ENCODE results near the gene MAML3.
"Not testable (repeated sequence)": the region's sequence is repeated elsewhere in the genome, so short reads cannot be mapped to it uniquely, and the experiment has no call there.

The MAML3 gene

DNA sequence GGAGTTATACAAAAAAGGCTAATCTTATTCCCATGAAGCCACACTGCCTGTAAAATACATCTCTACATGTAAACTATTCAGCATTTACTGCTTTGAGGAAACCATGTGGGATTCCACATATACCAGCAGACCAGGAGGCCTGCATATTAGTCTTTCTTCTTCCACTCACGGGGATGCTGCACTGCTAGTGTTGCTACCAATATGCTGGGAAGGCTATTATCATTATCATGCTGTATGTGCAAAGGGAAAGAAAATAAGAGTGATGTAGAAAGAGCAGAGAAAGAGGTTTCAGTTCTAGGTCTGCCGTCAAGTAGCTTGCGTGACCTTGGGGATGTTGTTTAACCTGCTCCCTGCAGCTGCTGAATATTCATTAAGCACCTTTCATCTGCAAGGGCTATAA lies 427.4 kb downstream of the MAML3 start:
- no peak for DNase-seq (ENCODE audit: low read depth in 2 of 2)

- no peak for DNase-seq (ENCODE audit: low read depth in 2 of 2)
Observed at GRCh38 chr4:139725236-139725635, 428.7 kb downstream of the MAML3 start.

GRCh38 chr4:139721789-139722188 lies 432.2 kb downstream of the MAML3 start:
- no peak for DNase-seq (ENCODE audit: low read depth in 2 of 2)

GRCh38 chr4:139720806-139721205 lies 433.2 kb downstream of the MAML3 start:
- no peak for DNase-seq (ENCODE audit: low read depth in 2 of 2)

- DNase-seq (ENCODE audit: low read depth in 2 of 2) = no peak
Observed at GRCh38 chr4:139719381-139720101, 434.4 kb downstream of the MAML3 start.

GRCh38 chr4:139718833-139719232 lies 435.2 kb downstream of the MAML3 start:
- DNase-seq (ENCODE audit: low read depth in 2 of 2) = no peak

- DNase-seq (ENCODE audit: low read depth in 2 of 2) = no peak
Observed at GRCh38 chr4:139718358-139718757, 435.6 kb downstream of the MAML3 start.

- DNase-seq (ENCODE audit: low read depth in 2 of 2) = no peak
Observed at GRCh38 chr4:139715746-139716391, 438.1 kb downstream of the MAML3 start.

DNA sequence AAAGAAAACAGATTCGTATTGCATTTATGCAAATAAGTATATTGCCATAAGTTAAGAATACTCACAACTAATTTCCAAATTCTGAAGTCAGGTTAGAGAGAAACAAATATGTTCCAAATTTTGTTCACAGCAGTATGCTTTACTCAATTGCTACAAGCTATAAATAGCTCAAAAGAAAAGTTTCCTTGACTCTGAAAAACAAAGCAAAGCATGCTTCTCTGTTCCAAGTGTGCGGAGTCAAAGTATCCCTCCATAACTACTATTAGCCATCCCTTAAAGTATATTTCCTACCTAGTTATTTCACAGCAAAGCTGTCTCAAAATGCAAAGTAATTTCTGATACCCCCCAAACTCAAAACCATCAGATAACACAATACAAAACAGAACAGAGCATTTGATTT lies 441.1 kb downstream of the MAML3 start:
- no peak for DNase-seq (ENCODE audit: low read depth in 2 of 2)

DNA sequence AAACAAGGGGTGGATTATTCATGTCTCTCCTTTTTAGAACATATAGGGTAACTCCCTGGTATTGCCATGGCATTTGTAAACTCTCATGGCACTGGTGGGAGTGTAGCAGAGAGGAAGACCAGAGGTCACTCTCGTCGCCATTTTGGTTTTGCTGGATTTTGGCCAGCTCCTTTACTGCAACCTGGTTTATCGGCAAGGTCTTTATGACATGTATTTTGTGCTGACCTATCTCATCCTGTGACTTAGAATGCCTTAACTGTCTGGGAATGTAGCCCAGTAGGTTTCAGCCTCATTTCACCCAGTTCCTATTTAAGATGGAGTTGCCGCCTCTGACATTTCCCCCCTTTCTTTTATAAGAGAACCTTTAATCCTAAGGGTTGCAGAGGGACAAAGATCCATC lies 442.5 kb downstream of the MAML3 start:
- DNase-seq (ENCODE audit: low read depth in 2 of 2) = no peak

DNA sequence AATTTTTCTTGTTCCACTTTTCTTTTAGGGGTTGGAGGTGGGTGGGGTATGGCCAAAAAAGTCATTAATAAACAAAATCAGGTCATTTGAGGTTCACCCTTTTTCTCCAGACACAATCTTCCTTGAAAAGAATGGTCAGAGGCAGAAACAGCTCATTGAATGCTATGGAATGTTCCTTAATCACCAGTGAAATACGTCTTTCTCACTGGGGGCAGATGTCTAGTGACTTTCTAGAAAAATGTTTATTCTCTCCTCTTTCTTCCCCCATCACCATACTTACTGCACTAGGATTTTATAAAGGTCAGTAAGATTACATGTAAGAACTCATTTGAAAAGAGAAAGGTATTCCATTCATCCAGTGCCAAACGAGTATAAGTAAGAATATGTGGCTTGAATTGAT lies 443.9 kb downstream of the MAML3 start:
- DNase-seq (ENCODE audit: low read depth in 2 of 2) = no peak

- DNase-seq (ENCODE audit: low read depth in 2 of 2) = no peak
Observed at GRCh38 chr4:139709660-139710059, 444.3 kb downstream of the MAML3 start.

DNA sequence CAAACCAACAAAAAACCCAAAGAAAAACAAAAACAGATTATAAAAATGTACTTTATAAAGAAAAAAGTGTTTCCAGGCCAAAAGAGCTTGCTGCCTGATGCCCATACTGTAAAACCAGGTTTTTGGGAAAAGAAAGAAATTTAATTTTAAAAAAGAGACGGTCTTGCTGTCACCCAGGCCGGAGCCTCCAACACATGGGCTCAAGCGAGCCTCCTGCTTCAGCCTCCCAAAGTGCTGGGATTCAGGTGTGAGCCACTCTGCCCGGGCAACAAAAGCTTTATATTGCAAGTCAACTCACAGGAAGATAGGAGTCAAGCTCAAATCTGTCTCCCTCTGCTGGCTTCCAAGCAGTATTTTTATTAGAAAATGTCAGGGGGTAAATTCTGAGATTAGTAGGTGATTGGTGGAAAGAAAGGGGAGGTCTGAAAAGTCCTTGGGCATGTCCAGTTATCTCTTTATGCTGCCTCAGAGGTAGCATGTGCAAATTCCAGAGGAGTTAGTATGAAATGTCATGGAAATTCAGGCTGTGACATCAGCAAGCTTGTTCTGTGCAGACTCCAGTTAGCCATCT lies 449.0 kb downstream of the MAML3 start:
- no peak for DNase-seq (ENCODE audit: low read depth in 2 of 2)

DNA sequence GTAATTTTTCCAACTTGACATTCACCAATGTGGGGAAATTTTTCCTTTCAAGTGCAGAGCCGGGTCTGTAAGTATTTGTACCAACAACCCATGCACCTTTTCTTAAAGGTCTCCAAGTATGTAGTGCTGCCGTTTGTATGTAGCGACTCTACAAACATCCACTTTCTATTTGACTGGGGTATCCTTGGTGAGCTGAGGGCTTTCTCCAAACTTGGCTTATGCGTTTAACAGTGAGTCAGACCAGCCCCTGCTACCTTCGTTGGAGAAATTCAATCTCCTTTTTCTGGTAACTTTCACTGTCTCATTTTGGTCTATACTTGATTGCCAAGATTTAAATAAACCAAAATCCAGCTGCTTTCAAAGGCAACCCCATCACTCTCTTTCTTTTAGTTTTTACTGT lies 453.4 kb downstream of the MAML3 start:
- DNase-seq (ENCODE audit: low read depth in 2 of 2) = no peak

- not testable (repeated sequence) for DNase-seq (ENCODE audit: low read depth in 2 of 2)
Observed at GRCh38 chr4:139698167-139698925, 455.6 kb downstream of the MAML3 start.

DNA sequence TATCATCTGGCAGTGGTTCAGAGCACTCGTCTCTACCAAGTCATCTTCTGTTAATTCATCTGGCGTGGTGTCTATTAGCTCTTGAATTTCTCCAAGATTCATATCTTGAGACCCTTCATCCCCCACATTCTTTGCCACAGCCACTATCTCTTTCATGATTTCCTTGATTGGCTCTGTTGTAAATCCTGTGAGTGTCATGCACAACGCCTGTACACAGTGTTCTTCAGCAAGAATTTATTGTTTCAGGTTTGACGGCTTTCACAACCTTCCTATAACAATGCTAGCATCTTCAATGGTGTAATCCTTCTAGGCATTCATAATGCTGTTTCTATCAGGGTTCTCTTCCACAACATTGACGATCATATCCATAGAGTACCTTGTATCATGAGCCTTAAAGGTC lies 457.5 kb downstream of the MAML3 start:
- DNase-seq (ENCODE audit: low read depth in 2 of 2) = no peak

DNA sequence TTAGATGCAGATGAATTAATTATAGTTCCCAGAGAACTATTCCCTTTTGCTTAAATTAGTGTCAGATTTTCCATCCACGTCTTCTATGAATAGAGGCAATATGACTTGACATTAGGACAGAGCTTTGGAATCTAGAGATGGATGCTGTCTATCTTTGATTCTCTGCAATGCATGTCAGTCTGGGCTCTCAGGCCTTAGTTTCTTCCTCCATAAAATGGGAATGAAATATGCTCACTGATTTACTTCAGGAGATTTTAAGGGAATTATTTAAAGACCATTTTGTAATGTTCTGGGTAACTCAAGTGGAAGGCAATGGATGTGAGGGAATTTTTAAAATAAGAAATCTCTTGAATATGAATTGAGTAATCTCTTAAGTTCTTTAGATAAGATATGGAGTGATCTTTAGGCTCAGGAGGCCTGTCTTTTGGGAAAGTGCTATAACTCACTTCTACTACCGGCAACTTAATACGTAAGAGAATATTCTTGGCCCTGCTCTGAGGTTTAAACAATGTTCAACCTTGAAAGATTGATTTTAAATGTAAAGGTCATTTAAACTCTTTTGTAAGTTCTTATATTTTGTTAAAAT lies 459.4 kb downstream of the MAML3 start:
- no peak for DNase-seq (ENCODE audit: low read depth in 2 of 2)

- DNase-seq (ENCODE audit: low read depth in 2 of 2) = no peak
Observed at GRCh38 chr4:139692309-139693012, 461.5 kb downstream of the MAML3 start.

DNA sequence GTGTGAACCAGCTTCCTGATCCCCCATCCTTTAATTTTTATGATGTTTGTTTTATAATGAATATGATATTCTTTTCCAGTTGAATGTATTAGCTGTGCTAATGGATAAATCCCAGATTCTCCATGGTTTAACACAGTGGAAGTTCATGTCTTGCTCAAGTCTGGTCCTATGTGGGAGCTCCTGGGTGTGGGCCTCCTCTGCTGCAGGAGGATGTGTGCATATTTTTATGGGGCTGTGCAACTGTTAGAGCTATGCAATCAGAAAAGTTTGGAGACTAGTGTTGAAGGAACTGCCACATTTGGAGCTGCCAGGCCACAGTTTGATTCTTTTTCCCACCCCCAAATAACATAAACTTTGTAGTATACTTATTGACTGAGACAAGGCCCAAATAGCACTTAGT lies 463.6 kb downstream of the MAML3 start:
- DNase-seq (ENCODE audit: low read depth in 2 of 2) = no peak

DNA sequence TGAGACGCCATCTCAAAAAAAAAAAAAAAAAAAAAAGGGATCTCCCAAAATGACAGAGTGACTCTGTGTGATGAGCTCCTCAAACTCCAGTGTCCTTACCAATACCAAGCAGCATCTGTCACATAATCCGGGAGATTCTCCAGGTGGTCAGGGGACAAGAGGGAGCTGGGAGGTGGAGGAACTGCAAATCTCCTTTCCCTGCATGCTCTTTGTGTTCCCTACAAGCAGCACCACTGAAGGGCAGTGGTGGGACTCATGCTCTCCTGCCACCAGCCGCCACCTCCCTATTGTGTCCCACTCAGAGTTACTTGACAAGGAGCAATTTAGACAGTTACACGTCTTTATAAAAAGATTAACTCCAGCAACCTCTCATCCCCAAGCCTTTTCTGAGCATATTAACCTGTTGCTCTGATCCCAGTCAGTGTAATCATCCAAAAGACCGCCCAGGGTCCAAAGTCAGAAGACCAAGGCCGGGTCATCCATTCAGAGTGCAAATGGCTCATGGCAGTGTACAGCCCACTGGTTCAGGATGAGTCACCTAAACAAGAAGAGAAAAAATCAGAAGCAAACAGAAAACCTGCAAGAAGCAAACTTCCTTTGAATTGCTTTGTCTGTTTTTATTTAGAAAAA lies 464.8 kb downstream of the MAML3 start:
- no peak for DNase-seq (ENCODE audit: low read depth in 2 of 2)

GRCh38 chr4:139686988-139687387 lies 467.0 kb downstream of the MAML3 start:
- DNase-seq (ENCODE audit: low read depth in 2 of 2) = no peak

All from stimulated activated CD4-positive, alpha-beta T cell treated with anti-CD3 and anti-CD28 coated beads, Interleukin-12 subunit alpha, Interleukin-12 subunit beta, amount 100 ng/mL, for 24 hours (primary cell).